Kidney capillary endothelial cell (primary cell): ENCODE results near the gene KIRREL3.

Source experiments
- DNase-seq: peaks from one replicate; pipeline ENCODE4 v3.0.0-alpha.2; 2018; ENCODE audit warnings: low spot score

Gene KIRREL3

DNA sequence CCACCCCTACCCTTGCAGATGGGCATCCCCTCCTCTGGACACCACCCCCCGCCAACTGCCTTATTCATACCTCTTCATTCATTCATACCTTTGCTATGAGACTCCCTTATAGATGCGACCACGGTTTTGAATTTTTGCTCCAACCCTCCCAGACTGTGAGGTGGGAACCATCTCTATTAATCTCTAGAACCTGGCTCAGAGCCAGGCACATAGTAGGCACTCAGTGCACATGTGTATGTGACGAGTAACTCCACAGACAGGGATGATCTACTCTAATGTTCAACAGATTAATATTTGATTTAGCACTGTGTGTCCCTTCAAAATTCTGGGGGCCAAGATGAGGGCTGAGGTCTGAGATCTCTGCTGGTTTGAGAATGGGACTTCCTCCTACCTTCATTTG, 424.7 kb downstream of the KIRREL3 start:
- DNase-seq, result no peak

DNA sequence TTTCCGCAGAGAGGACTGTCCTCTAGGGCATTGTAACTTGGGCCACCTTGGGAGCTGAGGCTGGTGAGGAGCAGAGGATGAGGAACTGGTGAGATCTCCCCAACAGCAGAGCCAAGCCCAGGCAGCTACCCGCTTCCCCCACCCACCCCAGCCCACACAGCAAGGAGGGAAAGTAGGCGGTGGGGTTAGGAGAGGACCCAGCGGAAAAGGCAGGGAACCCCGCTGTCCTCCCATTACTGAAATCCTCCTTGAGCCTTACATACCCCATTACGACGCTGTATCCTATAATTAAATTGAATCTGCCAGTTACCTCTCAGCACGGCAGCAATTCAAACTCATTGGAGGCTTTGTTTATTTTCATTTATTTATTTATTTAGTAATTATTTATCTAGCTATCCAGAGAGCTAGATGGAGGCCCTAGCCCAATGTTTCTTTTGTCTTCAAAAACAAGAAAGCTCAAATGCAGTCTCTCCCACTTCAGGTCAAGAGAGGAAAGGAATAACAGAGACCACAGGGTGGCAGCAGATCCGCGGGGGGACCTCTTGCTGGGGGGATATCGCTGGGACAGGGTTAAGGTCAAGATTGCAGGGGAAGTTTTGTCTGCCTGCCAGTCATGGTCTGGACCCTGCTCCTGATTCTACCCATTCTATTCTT, 427.1 kb downstream of the KIRREL3 start:
- no peak for DNase-seq

DNA sequence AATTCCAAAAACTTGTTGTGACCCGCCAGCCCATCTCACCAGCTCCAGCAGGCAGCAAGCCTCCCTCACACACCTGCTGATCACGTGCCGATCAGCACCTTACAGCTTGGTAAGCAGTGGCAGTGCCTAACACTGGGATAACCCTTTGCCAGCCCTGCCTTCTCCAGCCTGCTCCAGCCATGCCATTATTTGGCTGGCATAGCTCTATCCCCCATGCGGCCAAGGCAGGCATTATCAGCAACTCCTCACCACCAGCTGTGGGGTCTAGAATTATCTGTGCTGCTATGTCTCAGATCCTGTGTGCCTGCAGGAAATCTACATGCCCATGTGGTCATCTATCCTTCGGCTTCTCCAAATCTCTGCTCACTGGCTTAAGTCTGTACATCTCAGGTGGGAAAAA, 430.1 kb downstream of the KIRREL3 start:
- DNase-seq, result no peak

DNA sequence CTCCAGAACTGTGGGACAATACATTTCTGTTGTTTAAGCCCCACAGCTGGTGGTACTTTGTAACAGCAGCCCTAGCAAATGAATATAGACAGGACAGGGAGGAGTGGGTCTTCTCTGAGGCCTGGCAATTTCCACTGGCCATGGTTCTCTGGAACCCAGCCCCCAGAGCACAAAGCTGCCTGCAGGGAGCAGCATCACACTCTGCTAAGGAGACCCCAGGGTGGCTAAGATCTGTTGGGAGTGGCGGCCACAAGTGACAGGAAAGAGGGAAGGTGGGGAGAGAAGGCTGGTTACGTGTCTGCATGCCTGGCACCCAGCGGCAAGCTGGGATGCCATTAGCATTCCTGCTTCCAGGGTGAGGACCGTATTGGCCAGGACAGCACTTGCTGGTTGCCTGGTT, 433.2 kb downstream of the KIRREL3 start:
- DNase-seq, result no peak

DNA sequence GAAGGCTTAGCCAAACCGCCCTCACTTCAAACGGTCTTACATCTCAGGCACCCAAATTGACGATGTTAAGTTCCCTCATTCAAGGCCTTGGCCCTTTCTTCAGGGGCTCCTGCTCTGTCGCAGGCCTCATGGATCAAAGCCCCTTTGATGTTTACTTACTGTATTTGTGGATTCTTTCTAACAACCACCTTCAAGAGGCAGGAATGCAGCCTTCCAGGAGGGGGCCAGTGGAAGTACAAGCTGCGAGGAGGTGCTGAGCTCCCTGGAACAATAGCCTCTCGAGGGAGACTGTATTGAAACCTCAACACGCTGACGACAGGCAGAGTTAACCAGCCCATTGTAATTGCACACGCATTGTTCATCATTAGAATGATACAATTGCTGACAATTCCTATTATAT, 436.0 kb downstream of the KIRREL3 start:
- DNase-seq, result no peak

DNA sequence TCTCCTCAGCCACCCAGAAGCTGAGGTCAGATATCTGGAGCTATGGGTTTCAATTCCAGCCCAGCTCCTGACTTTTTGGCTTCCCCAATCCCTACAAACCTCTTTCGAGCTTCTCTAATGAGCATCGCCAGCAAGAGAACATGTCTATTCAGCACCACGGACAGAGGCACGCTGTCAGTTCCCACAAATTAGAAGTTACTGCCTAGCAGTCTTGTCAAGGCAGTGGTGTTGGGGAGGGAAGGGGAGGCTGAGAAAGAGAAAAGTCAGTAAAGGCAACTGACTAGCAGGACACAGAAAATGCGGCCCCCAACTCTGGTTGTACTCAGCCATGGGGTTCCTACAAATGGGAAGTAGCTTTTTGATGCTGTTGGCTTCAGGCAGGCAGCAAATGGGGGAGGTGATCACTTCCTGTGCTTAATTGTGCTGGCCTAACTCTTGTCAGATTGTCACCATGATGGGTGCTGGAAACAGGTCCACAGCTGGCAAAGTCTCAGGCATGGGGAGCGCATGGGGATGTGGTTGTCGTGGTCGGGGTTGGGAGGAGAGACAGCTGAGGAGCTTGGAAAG, 439.2 kb downstream of the KIRREL3 start:
- peak; percentile 42 for DNase-seq

DNA sequence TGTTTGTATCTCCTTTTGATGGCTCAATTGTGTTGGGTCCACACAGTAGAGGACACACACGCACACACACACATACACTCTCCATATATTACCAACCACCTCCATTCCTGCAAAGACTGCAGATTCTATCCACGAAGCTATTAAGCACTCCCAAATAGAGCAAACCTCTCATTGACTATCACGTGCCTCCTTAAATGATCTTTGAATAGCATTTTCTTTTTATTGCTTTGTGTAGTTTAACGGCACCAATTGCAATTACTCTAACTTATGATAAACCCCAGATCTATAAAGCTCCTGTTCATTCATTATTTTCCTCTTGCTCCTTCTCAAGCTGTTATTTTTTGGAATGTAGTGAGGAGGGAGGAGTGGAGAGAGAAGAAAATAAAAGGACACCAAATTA, 440.3 kb downstream of the KIRREL3 start:
- no peak for DNase-seq

DNA sequence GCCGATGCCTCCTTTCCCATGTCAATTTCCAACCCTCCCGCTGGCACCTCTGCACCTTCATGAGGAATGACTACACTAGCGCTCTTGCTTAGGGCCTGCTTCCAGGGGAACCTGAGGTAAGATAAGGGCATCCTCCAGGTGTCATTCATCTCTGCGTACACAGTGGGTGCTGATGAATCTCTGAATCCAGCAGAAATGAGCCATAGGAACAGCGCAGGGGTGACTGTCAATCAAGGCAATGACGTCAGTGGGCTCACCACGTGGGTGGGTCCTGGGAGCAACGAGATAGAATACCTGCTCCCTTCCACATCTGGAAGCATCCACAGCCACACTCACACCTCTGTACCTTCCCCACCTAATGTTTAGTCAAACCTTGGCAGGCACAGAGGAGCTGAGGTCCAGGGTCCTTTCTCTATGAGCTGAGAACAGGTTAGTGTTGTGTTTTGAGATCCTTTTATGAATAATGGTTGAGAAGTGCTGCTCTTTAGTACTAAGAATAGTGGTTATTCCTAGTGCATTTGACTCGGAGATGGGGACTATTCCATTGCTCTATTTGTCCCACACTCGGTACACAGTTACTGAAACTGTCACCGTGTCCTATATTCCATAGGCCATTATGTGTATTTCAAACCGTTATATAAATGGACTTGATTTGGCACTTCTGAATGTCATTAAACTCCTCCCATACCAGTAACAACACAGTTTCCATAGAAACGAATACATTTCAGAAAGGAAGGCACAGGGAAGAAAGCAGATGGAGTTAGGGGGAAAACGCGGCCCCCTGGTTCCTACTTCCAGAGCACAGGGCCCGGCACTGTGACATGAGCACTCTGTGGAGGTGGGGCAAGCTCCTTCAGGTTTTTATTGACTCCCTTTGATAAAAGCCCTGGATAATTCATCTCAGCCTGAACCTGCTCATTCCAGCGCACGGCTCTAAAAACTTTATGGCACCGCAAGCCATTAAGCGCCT, 451.7 kb downstream of the KIRREL3 start:
- no peak for DNase-seq

DNA sequence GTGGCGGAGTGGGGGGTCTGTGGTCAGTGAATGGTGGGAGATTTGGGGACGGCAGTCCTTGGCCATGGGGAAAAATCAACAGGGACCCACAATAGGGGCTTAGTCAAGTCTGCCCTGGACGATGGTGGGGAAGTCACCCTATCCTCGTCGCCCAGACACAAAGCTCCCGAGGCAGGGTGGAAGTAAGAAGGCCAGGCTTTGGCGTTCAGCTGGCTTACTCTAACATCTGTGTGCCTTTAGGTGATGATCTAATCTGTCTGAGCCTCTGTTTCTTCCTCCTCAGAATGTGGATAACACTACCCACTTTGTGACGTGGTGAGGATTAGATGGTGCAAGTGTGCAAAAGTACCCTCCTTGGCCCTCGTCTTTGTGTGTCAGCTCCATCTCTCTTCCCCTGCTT, 452.9 kb downstream of the KIRREL3 start:
- DNase-seq, result no peak

DNA sequence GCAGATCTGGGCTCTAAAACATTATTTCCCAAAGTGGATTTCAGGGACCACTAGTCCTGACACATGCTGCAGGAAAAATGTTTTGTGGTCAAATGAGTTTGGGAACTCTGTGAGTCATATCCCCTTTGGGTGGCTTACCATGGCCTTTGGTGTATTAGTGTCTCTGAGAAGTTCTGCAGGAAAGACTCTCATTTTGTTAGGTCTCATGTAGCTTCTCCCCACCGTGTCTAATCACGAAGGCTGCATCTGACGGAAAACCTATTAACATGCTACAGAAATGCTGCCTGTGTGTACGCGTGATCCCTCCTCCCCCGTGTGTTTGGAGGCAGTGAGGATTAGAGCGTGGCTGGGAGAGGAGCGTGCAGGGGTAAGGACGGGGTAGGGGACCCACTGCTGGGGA, 453.4 kb downstream of the KIRREL3 start:
- DNase-seq, result no peak

DNA sequence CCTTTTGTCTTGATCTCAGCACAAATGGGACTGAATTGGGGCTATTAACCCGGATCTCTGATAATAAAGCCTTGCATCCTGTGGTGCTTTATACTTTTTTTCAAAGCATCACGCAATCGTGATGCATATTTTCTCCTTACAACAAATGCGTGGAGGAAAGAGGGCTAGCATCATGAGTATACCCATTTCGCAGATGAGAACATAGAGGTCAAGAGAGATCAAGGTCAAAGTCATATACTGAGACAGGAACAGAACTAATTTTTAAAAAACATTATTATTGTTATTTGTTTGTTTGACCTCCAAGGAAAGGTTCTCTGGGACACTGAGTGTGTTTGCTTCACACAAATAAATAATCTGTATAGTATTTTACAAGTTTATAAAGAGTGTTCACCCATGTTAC, 453.9 kb downstream of the KIRREL3 start:
- DNase-seq, result no peak

DNA sequence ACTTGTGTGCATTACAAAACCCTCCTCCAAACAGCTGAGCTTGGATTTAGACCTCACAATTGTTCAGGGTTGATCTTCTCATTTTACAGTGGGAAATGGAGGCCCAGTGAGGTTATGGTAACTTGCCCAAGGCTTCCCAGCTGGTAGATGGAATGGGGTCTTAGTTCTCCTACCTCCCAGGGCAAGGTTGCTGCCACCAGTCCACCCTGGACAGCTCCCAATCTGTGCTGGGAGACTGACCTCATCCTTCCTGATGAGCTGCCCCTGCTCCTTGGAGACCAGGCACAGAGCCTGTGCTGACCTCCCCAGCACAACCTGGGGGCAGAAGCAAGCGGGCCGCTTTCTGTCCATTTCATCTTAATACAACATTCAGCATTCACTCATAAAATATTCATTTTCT, 454.4 kb downstream of the KIRREL3 start:
- no peak for DNase-seq

DNA sequence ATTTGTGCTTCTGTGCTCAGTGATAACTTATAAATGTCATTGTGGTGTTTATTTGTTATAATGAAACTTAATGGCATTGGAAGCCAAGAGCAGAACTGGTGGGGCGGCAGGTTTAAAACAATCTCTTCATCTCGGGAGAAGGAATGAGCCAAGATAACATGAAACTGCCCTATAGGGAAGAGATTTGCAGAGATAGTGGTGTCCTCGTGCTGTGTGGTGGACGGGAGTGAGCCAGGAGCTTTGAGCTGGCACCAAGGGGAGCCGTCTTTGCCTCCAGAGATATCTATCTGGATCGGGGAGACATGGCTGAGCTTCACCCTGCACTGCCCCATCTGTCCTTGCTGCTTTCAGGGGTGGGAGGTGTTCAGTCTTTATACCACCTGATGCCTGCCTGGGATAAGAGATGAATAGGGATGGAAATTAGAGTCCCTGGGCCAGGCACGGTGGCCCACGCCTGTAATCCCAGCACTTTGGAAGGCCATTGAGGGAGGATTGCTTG, 455.5 kb downstream of the KIRREL3 start:
- DNase-seq, result no peak

DNA sequence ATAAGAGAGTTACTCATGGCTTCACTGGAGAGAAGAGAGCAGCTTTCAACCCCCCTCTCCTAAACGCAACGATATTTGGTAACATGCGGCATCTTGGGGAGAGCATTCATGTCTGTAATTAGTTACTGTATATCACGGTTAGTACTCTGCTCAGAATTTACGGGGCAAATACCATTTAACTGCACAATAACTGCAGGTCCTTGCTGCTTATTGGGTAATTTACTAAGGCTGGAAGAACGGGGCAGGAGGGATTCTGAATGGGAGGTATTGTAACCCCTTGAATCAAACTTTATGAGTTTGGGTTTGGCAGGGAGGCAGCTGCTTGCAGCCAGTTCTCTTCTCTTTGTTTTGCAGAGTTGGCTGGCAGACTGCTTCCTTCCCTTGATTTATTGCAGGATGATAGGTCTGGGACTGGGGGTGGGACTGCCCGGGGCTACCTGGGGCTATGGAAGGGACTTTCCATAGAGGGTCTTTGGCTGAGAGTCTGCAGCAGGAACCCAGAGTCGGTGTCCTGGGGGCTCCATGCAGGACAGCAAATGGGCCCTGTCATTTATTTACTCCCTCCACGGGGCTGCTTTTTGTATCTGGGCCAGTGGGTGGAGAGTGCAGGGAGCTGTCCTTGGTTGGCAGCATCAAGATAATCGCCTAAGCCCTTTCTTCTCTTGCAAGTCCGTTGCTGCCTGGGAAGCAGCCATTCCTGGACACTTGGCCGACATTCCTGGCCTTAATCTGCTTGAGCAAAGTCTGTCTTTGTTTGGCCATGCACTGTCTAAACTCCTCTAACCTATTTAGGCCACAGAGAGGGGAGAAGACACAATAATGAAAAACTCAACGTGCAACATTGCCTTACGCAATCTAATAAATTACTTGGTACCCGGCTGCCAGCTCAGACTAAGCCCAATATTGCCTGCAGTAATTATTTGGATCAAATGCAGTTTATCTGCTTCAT, 456.2 kb downstream of the KIRREL3 start:
- peak; percentile 22 for DNase-seq

DNA sequence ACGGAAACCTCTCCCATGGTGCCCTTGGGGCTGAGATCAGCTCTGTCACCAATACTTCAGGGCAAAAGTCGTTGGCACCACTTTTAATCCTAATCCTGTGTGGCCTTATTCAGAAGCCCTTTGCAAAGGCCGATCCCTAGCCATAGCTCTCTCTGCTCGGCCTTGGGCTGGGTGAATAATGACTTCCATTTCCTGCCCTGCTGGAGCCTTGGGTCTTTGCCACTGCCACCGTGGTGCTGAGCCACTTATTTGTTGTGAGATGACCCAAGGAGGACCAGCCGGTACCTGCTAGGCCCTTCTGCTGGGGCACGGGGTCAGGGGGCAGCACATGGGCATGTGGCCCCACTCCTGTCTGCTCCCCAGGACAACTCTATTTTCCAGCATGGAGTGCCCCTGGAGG, 456.9 kb downstream of the KIRREL3 start:
- peak; percentile 22 for DNase-seq

DNA sequence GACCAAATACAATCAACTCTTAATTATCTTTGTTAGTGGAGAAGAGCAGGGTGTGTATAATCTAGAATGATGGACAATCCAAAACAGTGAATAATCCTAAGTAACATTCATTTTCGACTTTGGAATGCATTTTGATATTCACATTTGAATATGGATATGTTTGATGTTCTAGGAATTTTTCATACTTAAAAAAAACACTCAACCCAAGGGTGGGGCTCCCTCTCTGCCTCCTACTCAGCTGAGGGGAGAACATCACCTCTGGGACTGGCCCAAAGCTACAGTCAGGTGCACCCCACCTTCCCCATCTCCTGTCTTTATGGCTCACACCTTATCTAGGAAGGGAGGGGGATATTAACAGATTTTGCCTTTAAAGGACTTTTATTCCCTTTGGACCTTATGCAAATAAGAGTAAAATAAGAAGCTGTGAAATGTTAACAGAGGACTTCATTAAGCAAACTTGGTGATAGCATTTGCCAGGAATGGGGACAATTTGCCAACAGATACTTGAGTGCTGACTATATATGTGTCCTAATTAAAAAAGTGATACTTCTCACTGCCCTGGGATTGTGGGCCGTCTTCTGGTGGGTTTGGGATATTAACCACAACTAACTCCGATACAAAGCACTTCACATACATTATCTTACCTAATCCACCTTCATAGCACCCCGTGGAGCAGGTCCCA, 458.1 kb downstream of the KIRREL3 start:
- DNase-seq, result no peak

DNA sequence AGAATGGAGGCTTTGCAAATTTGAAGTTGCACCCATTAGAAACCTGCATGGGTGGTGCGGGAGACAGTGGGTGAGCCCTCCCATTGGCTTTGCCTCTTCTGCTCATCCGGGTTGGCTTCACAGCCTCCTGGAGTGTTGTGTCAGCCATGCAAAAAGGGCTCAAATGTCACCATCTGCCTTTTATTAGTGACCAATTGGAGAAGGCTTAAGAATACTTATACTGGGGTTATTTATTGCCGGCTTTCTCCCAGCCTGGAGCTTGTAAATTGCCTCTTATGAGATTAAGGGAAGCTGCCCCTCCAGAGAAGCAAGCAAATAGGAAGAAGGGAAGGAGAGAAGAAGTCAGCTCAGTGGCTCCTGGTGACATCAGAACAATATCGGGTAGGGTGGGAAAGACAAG, 462.5 kb downstream of the KIRREL3 start:
- no peak for DNase-seq

DNA sequence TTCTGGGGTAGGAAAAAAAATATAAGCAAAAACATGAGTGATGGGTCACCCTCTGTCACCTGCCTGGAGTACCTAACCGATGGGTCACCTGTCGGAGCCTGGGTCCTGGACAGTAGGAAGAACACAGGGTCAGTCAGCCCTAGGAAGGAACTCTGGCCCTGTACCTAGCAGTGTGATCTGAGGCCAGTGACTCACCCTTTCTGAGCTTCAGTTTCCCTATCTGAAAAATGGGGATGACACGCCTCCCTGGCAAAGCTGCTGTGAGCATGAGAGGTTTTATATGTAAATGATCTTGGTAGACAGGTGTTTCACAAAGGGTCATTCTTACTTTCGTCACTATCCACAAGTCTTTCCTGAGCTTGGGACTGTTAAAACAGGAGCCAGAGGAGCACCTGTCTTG, 463.1 kb downstream of the KIRREL3 start:
- no peak for DNase-seq

DNA sequence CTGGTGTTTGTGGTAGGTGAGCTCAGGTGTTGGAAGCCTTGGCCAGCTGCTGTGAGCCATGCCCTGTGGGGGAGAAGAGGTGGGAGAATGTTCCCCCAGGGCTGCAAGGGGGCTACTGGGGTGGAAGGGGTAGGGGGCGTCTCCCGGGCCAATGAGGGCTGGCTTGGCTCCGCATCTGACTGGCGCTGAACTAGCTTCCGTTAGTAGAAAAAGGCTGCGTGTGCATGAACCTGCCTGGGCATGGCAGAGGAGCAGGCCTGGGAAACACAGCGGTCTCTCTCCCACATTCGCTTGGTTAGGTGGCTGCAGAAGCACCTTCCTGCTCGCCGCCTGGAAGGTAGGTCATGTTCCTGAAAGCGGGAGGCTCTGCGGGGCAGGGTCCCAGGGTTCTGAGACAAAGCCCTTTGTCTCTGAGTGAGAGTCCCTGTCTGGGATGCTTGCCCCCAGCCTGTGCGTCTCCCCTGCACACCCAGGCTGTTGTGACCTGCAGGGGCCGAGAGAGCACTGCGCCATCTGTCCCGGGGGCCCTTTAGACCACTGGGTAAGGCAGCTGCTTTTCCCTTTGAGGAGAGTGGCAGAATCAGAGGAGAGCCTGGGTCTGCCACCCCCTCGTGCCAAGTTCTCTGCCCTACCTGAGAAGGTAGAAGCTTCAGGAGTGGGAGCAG, 466.3 kb downstream of the KIRREL3 start:
- no peak for DNase-seq

DNA sequence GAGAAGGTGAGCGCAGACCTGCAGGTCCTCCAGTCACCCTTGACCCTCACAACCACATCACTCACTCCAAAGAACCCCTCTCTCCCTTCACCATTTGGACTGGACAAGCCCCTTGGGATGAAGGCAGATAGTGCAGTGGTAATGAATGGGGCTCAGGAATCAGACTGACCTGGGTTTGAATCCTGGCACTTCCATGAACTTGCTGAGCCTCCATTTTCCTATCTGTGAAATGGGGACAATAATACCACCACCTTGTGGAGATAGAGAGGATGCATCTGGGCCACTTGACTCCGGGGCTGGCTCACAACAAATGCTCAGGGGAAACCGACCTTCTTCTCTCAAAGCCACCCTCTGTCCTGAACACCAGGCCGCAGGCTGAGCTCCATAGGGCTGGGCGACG, 467.0 kb downstream of the KIRREL3 start:
- DNase-seq, result no peak

DNA sequence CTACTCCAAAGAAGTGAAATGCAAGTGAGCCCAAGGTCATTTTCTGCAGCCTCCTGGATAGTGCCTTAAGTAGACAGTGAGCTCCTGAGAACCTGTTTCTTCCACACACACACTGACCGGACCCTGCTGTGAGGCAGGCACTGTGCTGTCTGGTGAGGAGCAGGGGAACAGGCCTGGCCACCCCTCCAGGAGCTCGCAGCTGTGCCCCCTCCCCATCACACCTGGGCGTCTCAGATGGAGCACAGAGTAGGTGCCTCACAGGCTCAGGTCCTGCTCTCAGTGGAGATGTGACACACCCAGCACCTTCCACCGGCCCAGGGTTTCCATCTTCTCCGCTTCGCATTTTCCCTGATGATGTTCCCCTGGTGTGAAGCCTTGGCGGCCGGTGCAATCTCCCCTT, 470.2 kb downstream of the KIRREL3 start:
- DNase-seq, result no peak
